ENCODE results near the gene GSE1. TPM values are rescaled to one million over a fixed set of nuclear protein-coding genes. Genes with fewer than 3 reads are reported as not detected.

GSE1 gene
- total RNA-seq, 1 donor from 2014 or later = 23.9 TPM

Other genes starting within 250 kb of the GSE1 start
- gene GINS2, start 75.6 kb downstream of the GSE1 start, total RNA-seq = 10.9 TPM
- gene C16orf74, start 137.8 kb downstream of the GSE1 start, total RNA-seq = 10.9 TPM
- gene EMC8, start 186.2 kb downstream of the GSE1 start, total RNA-seq = 19.3 TPM
- 511 TPM for gene COX4I1, start 186.4 kb downstream of the GSE1 start, total RNA-seq

Data from esophagus mucosa (tissue), 1 donor.